ENCODE data around the gene LUC7L.

The LUC7L gene, protein sequence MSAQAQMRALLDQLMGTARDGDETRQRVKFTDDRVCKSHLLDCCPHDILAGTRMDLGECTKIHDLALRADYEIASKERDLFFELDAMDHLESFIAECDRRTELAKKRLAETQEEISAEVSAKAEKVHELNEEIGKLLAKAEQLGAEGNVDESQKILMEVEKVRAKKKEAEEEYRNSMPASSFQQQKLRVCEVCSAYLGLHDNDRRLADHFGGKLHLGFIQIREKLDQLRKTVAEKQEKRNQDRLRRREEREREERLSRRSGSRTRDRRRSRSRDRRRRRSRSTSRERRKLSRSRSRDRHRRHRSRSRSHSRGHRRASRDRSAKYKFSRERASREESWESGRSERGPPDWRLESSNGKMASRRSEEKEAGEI

DNA sequence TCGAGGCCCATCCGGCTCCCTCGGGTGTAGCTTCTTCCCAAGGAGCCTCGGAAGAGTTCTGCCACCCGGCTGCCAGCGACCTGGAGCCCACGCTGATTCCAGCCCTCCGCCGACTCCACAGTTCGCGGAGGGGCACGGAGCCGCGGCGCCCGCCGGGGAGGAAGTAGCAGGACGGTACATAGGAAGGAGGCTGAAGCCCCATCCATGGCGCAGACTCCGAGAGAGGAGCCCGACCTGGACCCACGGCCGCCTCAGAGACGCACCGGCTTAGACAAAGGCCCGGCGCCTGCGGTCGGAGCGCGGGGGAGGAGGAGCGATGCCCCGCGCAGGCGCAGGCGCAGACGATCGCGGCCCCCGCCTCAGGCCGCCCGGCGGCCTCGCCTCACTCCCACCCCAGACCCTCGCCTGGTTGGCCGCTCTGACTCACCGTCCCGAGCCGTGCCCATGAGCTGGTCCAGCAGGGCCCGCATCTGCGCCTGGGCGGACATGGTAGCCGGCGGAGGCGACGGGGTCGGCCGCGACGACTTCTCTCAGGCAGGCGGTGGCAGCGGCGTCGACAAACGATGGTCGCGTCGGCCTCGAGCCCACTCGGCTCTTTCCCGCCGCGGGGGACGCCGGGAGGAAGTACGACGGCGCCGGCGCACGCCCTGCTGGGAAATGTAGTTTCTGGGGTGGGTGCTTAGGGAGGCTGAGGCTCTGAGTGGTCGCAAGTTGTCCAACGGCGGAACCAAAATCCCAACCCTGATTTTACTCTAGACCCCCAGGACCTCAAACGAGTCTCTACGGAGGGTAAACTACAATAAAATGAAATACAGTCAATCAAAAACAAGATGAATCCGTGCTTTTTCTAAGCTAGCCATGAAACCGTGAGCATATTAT is at the start of gene LUC7L:
Gene LUC7L (minus strand): TSS at position 598 of the 879 bp plus-strand sequence. CDS start 110 bp downstream, at position 488.
- no peak for TF ChIP-seq CTCF (IDR thresholded peaks at IDR 0.05; ENCODE audit: borderline replicate concordance, insufficient read depth, low read depth, low read length)
- peak within 1 kb of the TSS; percentile 97 for H3K4me3 ChIP-seq (ENCODE audit: low read depth, low read length)

DNA sequence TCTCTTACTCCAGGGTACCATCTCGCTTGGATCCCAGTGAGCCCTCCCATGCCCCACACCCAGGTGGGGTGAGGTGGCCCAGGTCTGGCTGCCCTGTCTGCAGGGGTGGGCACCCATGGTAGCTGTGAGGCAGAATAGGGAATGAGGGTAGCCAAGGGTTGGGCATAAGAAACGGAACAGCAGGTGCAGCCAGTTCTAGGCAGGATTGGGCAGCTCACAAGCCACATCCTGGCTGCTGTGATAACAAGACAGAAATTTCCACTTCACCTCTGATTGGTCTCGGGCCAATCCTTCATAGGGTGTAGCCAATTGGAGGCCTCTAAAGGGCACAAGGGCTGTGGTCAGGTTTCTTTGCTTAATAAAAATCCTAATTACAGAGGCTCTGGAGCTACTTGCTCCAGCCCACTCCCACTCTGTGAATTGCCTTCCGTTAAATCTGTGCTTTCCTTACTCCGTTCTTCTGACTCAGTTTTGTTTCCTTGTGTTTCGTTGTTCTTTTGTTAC is 49.7 kb upstream of the LUC7L start:
- no peak overlapping the region for H3K4me3 ChIP-seq (ENCODE audit: low read depth, low read length)
- no peak for TF ChIP-seq CTCF (IDR thresholded peaks at IDR 0.05; ENCODE audit: borderline replicate concordance, insufficient read depth, low read depth, low read length)

GRCh38 chr16:276426-277077 is 47.3 kb upstream of the LUC7L start:
- TF ChIP-seq CTCF (IDR thresholded peaks at IDR 0.05; ENCODE audit: borderline replicate concordance, insufficient read depth, low read depth, low read length) = no peak
- no peak overlapping the region for H3K4me3 ChIP-seq (ENCODE audit: low read depth, low read length)

DNA sequence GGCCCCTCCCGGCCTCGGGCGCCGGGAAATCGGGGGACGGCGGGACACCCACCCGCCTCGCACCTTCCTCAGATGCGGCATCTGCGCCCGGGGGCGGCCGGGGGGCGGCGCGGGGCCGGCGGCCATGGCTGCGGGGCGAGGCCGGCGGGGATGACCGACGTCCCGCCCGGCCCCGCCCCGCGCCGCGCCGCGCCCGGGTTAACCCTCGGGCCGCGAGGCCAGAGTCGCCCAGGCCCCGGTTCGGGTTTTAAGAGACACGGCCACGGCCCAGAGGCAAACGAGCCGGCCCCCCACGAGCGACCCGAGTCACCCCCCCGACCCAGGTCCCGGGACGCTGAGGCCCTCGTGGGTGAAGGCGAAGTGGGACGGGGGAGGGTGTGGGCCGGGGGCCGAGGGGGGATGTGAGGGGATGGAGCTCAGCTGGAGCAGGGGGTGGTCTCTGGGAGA is 46.6 kb upstream of the LUC7L start, which contains the start of gene RGS11:
Gene RGS11 (minus strand): TSS at position 159 of the 447 bp plus-strand sequence. CDS start 33 bp downstream, at position 126.
- TF ChIP-seq CTCF (IDR thresholded peaks at IDR 0.05; ENCODE audit: borderline replicate concordance, insufficient read depth, low read depth, low read length) = no peak
- no peak within 1 kb of the TSS for H3K4me3 ChIP-seq (ENCODE audit: low read depth, low read length)

DNA sequence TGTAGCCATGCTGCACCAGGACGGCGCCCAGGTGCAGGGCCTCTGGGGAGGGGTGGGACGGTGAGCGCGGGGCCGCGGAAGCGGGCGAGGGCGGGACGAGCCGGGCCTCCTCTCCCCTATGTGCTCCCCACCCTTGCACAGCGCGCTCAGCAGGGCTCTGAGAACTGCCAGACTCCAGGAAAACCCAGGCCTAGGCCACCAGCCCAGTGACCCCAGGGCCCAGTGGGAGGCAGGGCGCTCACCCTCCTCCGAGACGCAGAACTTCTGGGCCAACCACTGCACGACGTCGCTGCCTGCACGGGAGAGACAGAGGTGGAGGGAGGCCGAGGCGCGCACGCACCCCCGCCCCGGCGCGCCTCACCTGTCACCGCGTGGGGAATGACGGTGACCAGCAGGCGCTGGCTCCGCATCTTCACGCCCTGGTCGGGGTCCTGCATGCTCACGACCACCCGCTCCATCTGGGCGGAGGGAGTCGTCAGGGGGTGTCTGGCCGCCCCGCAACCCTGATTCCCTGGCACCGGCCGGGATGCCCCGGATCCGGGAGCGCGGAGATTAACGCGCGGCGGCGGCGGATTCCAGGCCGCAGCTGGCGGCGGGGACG is 45.9 kb upstream of the LUC7L start:
- no peak for TF ChIP-seq CTCF (IDR thresholded peaks at IDR 0.05; ENCODE audit: borderline replicate concordance, insufficient read depth, low read depth, low read length)
- H3K4me3 ChIP-seq (ENCODE audit: low read depth, low read length) = no peak overlapping the region

Data from GM12875 (cell line).